HG03159 (cell line): ENCODE measurements around the gene TBCA.
"Not testable (repeated sequence)": the region's sequence is repeated elsewhere in the genome, so short reads cannot be mapped to it uniquely, and the experiment has no call there.

Source experiments
- ATAC-seq: cut with Tn5 transposase; IDR thresholded peaks from one replicate; pipeline ENCODE4 v1.9.1; 2021; ENCODE audit warnings: mild to moderate bottlenecking, moderate library complexity; ENCODE audit not compliant: unreplicated experiment

TBCA gene

DNA sequence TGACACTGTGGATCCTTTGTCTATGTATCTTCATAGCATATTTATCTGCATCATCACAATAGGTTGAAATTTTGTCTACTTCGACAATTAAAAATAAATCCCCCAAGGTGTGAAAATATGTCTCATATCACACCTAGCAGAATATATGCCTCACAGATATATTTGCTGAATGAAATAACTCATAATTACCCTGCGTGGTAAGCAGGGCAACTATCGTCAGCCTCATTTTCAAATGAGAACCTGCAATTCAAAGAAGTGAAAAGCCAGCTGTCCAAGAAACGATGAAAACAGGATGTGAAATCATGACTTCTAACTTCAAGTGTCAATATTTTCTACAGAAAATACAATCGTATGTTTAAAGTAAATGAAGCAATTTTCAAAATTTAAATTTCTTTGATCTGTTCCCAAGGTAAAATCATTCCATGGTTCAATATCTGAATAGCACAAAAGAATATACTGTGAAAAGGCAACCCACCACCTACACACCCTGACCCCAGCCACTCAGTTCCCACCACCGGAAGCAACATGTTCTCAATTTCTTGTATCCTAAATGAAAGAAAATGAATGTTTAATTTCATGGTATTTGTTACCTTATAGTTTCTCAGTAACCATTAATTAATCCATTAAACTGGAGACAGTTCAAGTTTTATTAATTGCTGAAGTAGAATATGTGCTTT is 57.1 kb downstream of the TBCA start:
- peak; percentile 87 for ATAC-seq

DNA sequence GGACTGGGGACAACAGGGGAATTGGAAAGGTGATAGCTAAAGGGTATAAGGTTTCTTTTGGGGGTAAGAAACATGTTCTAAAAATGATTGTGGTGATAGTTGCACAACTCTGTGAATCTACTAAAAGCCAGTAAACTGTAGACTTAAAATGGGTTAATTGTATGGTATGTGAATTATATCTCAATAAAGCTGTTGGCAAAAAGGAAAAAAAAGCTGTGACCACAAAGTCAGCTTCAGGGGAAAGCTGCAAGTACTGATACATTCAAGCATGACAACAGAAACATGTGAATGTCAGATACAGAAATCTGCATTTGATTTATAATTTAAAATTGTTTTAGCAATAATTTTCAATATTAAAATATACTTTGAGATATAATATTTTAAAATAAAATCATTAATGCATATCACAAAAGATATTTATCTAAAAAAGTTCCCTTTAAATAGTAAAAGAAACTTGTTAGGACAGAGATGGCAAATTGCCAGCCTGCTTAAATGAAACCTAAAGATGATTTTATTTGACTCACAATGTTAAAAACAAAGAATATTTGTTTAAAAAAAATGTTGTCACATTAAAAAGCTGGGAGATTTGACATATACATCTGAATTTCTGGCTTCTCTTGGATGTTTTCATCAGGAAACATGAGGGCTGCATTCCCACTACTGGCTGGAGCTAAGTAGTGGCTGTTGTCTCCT is 66.0 kb downstream of the TBCA start:
- no peak for ATAC-seq

DNA sequence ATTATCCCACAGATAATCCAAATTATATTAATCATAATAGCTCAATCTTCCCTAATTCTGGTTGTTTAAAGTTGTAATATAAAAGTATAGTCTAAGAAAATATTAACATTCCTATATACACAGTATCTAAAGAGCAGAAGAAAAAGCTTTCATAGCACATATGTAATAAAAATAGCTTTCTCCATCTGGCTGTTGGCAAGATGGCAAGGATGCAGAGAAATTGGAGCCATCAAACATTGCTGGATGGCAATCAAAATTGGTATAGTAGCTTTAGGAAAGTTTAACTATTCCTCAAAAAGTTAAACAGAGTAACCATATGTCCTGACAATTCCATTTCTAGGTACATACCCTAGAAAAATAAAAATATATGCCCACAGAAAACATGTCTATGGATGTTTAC is 66.8 kb downstream of the TBCA start:
- ATAC-seq, result no peak

DNA sequence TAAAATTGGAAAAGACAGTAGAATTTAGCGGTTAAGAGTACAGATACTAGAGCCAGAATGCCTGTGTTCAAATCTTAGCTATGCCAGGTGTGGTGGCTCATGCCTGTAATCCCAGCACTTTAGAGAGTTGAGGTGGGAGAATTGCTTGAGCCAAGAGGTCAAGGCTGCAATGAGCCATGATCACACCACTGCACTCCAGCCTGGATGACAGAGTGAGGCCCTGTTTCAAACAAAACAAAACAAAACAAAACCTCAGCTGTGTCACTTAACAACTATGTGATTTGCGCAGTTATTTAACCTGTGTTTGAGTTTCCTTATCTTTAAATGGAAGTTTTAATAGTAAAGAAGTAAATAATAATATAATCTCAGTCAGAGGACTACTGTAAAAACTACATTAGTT is 68.3 kb downstream of the TBCA start:
- no peak for ATAC-seq

DNA sequence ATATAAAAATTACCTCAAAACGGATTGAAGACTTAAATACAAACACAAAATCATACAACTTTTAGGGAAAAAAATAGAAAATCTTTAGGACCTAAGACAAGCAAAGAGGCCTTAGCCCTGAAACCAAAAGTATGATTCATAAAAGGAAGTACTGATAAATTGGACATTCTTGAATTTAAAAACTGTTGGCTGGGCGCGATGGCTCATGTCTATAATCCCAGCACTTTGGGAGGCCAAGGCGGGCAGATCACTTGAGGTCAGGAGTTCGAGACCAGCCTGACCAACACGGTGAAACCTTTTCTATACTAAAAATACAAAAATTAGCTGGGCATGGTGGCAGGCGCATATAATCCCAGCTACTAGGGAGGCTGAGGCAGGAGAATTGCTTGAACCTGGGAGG is 76.6 kb downstream of the TBCA start:
- ATAC-seq, result not testable (repeated sequence)

DNA sequence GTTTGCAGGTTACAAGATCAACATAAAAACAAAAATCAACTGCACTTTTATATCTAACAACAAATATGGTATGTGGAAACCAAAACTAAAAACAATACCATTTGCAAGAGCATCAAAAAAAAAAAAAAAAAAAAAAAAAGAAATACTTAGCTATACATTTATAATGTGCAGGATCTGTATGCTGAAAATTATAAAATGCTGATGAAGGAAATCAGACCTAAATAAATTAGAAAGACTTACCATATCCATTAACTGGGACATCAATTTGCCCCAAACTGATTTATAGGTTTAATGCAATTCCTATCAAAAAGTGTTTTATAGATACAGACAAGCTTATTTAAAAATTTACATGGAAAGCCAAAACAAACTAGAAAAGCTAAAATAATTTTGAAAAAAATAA is 77.2 kb downstream of the TBCA start:
- no peak for ATAC-seq

DNA sequence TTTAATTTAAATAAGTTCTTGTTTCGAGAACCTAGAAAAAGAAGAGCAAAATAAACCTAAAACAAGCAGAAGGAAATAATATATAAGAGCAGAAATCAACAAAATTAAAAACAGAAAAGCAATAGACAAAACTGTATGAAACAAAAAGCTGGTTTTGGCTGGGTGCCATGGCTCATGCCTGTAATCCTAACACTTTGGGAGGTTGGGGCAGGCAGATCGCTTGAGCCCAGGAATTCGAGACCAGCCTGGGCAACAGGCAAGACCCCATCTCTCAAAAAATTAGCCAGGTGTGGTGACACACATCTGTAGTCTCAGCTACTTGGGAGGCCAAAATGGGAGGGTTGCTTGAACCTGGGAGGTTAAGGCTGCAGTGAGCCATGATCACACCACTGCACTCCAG is 78.4 kb downstream of the TBCA start:
- no peak for ATAC-seq

DNA sequence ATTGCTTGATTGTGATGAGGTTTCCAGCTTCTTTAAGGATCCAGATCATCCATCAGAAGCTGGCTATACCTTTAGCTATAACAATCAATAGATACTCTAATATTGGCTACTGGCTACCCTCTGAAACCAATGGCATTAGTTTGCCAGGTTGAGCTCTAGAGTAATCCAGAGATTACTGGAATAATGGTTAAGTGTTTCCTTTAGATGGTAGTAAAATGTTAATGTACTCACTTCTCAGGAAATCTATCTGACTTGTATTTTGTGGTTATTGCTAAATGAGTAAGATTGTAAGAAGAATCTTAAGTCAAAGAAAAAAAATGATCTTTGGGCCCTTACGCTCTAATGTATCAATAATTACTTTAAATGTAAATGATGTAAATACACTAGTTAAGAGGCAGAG is 80.0 kb downstream of the TBCA start:
- no peak for ATAC-seq

DNA sequence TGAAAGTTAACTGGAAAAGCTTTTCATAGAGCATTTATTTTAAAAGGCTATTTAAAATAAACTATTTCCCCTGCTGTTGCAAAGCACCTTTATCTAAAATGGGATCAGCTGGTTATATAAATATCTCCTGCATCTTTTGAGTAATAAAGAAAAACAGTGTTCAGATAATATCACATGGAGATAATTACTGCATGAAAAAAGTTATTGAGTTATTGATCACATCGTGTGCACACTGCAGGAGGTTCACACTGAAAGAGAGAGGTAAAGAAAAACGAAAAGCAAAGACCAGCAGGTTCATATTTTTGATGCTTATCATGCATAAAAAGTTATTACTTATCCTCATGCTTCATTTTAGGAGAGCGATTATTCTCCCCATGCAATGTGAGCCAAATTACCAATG is 82.2 kb downstream of the TBCA start:
- no peak for ATAC-seq

DNA sequence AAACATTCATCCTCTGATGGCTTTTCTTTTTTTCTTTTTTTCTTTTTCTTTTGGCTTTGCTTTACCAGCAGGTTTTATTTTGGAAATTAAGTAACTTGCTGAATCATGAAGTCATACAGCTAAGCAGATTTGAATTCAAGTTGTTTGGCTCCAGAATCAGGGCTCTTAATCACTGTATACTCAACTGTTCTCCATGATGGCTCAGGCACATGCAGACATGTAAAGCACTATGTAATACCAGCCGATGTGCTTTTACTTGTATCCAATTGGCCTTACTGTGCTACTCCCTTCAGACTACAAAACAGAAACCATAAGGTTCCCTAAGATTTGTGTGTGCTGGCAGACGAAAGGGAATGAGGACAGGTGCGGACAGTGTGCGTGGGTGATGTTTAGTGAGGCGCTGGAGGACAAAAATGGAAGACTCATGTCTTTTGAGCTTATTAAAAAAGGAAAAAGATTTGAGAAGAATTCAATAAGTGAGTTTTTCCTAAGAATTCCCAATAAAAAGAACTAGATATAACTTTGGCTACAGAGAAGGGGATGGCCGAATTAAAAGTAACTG is 92.9 kb downstream of the TBCA start:
- ATAC-seq, result no peak

DNA sequence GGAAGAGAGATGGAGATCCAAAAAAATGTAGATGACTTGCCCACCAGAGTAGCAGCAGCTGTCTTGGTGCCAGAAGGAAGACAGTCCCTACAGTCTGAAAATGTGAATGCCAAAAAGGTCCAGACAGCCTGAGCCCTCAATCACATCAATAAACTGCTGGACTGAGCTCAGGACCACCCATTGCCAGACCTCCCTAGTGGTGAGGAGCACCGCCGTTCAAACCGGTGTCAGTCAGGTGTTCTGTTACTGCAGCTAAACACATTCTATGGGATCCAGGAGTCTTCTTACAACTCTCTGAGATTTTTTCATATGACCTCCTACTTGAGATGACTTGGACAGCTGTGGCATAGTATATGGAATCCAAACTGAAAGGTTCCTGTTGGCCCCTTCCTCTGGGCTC is 105.6 kb downstream of the TBCA start:
- ATAC-seq, result no peak

DNA sequence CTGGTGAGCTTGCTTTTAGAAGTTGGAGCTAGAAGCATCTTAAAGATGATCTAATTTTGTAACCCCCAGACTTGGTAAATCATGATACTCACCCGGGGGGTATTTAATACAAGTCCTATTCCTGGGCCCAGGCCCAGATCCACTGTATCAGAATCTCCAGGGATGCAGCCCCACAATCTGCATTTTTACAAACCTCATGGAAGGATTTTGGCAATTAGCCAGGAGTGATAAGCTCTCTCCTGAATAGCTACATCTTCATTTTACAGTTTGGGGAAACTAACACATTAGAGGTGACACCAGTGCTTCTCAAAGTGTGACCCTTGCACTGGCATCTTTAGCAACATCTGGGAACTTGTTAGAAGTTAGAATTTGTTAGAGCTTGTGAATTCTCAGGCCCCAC is 106.5 kb downstream of the TBCA start:
- no peak for ATAC-seq

DNA sequence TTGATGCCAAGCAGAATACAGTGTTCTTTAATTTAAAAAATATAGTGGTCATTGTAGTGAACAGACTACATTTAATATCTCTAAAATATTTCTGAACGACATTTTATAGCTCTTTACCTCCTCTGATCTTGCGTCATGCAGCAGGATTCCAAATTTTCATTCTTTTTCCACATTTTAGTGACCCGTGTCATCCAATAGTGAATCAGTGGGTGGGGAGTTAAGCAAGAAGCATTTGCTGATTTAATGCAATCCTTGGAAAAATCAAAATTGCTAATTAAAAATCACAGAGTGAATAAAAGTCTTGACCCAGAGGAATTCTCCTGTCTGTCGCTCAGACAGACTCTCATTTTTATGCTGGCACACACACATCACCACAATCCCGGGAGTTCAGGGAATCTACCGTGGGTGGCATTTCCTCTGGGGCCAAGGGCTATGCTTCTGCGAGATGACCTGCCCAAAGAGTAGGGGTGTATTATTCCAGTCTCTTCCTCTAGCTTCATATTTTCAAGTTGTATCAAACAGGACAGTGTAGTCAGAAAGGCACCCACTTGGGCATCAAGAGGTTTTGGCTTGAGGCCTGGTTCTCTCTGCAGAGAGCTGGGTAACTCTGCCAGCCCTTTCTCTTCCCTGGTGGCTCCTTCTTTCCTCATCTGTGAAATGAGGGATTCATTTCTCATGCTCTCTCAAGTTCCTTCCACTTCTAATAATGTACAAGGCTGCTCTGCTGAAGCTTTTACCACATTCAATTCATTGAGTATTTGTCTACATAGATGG is 112.9 kb downstream of the TBCA start:
- ATAC-seq, result no peak

DNA sequence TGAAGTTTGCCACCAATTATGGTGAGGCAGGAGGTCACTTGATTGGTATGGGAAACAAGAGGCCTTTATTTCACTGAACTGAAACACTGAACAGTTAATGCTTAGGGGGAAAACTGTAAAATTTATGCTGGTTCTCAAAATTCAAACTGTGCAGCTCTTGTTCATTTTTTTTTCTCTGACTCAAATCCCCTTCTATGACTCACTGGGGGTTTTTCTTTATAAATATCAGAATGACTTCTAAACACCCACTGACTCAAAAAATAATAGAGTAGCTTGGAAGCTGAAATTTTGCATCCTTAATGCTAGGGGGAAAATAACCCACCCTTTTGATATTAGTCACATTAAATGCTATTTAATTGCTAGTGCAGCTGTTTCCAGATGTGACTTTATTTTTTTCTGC is 113.5 kb downstream of the TBCA start:
- no peak for ATAC-seq

DNA sequence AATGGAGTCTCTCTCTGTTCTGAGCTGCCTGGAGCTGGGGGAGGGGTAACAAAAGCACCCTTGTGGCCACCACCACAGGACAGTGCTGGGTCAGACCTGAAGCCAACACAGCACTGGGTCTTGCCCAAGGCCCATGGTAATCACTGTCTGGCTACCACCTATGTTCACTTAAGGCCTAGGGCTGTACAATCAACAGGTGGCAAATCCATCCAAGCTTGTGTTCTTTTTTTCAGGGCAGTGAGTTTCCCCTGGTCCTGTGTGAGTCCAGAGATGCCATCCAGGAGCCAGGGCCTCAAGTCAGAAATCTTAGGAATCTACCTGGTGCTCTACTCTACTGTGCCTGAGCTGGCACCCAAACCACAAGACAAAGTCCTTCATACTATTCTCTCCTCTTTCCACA is 117.5 kb downstream of the TBCA start:
- ATAC-seq, result no peak

DNA sequence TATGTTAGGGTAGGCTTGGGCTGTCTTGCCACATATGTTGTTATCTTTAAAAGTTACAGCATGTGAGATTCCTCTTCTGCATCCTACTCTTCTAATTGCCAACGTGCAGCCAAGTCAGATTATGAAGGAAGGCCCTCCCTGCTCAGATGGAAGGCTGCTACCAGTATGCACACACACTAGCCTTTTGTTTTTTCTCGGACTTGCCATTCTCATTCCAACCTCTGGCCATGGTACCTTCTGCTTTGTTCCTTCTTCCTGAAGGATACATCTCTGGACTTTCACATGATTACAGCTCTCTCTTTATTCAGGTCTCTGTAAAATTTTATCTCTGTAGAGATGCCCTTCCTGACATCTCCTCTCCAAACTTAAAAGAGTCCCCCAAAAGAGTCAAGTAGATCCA is 124.8 kb downstream of the TBCA start:
- ATAC-seq, result no peak

DNA sequence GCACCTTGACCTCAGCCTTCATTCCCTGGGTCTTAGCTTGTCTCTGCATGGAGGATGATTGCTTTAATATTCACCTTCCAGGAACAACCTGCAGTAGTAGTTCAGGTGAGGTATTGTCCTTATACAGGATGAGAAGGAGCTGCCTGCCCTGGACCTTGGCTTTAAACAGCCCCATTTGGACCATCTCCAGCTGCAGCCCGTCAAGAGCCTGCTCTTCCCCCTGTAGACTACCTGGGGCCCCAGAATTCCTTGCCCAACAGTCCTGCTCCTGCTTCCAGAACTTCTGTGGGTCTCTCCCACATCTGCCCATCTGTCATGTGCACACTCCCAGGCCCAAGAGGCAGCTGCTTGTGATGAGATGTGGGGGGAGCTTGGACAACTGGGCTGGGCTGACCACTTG is 125.5 kb downstream of the TBCA start:
- ATAC-seq, result no peak

DNA sequence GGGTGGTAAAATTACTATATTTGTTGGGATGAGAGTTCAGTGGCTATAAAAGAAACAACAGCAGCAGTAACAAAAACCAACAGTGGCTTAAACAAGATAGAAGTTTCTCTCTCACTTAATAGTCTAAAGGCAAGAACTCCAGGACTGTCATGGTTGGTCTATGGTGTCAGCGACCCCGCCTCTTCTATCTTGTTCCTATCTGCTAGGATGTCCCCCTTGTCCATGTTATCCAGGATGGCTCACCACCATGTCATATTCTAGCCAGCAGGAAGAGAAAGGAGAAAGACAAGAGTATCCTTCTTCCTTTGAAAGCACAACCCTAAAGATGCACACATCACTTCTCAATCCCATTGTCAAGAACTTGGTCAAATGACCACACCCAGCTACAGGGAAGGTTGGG is 126.4 kb downstream of the TBCA start:
- ATAC-seq, result no peak

DNA sequence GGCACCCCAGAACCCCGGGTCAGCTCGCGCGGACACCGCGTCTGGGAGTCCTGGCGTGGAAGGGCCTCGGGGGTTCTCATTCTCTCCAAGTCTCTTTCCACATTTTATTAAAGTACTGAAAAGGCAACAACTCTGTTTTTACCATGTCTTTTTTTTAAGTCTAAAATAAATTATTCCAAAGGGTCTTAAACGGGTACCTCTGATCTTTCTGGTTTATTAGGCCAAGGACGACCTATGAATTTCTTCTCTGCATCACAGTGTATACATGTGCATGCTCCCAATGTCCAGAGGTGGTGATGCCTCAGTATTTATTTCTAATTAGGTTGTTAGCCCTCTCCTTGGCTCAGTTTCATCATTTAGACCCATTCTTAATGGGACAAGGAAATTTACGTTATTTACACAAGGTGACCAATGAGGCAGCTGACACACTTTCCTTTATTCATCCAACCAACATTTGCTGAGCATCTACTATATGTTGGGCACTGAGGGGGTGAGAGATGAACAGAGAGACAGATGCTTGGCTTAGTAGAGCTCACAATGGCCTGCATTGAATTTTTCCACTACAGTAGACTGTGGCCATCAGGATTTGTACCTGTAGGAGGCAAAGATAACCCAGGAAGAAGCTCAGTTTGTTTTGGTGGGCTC is 130.0 kb downstream of the TBCA start:
- no peak for ATAC-seq

DNA sequence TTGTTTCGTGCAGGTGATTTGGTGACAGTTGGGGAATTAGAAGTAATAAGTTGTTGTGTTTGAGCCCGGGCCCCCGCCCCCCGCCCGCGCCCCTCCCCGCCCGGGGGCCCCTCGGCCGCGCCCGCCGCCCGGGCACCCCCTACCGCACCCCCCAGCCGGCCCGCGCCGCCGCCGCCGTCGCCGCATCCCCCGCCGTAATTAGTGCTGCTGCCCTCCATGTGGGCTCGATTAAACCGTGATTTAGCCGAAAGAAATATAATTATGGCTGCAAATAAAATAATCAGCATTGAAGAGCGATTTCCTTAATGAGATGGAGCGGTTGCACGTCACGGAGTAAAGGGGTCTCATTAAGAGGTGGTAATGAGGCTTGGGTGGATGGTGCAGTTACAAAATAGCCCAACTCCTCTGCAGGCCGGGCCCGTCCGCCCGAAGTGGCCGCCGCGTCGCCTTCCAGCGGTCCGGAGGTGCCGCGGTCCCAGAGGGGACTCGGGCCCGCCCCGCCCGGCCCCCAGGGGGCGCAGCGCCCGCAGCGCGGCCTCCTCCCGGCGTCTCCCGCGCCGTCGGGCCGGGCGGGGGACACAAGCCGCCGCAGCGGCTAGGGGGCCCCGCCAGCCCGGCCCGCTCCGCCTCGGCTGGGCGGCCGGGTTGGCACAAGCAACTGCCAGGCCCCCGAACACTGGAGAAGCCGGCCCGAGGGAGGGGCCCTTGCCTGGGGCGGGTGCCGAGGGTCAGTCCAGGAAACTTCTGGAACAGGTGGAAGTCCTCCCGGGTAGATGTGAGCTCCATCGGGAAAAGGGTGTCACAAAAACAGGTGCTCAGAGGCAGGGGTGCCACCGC is 130.8 kb downstream of the TBCA start:
- no peak for ATAC-seq
